Mammary epithelial cell (primary cell): ENCODE measurements around the gene STK32B.
"Not testable (repeated sequence)": the region's sequence is repeated elsewhere in the genome, so short reads cannot be mapped to it uniquely, and the experiment has no call there.

Experiments used
- CTCF ChIP-seq, 2 donors: IDR thresholded peaks in 1 of 2; conservative IDR thresholded peaks in 1 of 2; 2 replicates each; pipeline ENCODE4 v1.5.1; 2011 to 2012; ENCODE audit warnings: inconsistent platforms in 2 of 2, low read length in 2 of 2, mild to moderate bottlenecking in 2 of 2, control low read depth in 1 of 2, low read depth in 1 of 2; ENCODE audit not compliant: insufficient read depth in 1 of 2; ENCODE audit errors: extremely low read depth in 1 of 2
- EZH2 ChIP-seq: IDR thresholded peaks from 2 replicates; pipeline ENCODE4 v1.6.1; 2012; ENCODE audit warnings: low read length, inconsistent platforms, borderline replicate concordance

GRCh38 chr4:5006932-5007331, 44.3 kb upstream of the STK32B start:
- TF ChIP-seq CTCF (conservative IDR thresholded peaks at IDR 0.05 in 1 of 2, IDR thresholded peaks at IDR 0.05 in 1 of 2; ENCODE audit: extremely low read depth in 1 of 2, insufficient read depth in 1 of 2, low read depth in 1 of 2, low read length in 2 of 2); EZH2: not testable (repeated sequence)
